IPS DF 19.7 (cell line): ENCODE data around the gene P2RX5.

Experiments used
- DNase-seq: peaks from one replicate; pipeline ENCODE4 v3.0.0-alpha.2; 2013; ENCODE audit warnings: low read depth, low spot score

Gene P2RX5

GRCh38 chr17:3681565-3681964 is 14.4 kb downstream of the P2RX5 start:
- no peak for DNase-seq

- DNase-seq: no peak
Observed at GRCh38 chr17:3681057-3681456, 14.9 kb downstream of the P2RX5 start.

DNA sequence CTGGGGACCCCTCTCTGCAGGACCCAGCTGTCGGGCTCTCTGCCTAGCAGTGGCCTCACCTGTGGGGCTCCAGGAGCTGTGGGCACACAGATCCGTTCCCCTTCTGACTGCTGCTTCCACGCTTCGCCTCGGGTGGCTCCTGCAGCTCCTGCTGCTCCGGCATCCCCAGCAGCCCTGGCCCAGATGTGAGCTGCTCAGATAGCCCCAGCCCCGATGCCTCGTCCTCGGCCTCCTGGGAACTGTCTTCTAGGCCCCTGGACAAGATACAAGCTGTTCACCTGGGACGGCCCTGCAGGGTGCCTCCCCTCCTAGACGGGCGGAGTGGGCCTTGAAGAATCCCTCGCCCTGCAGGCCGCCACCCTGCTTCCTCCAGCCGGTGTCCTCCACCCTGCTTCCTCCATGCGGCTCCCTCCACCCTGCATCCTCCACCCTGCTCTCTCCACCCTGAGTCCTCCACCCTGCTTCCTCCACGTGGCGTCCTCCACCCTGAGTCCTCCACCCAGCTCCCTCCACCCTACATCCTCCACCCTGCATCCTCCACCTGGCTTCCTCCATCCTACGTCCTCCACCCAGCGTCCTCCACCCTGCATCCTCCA is 16.3 kb downstream of the P2RX5 start:
- no peak for DNase-seq

DNA sequence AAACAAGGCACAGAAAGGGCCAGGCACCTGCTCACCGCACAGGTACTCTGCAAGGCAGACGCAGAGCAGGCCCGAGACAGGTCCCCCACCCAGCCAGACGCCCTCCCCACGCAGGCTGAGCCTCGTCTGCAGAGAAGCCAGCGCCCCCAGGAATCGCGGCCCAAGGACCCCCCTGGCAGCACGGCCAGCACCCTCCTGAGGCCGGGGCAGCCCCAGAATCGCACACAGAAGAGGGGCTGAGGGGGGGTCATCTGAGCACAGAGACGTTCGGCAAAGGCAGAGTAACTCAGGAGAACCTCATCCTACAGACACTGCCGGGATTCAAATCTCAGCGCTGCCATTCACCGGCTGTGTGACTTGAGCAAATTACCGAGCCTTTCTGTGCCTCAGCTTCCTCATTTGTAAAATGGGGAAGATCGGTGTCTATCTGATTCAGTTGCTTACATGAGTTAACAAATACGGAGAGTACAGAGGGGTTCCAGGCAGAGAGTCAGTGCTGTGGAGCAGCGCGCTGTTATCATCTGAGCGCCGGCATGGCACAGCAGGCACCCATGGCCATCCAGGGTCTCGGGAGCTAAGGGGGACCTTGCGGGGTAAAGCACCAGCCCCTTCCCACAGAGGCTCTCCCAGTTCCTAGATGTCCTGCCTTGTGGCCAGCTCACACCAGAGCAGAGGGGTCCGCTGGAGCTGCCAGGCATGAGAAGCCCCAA is 17.0 kb downstream of the P2RX5 start:
- DNase-seq: no peak

GRCh38 chr17:3678095-3678820 is 17.7 kb downstream of the P2RX5 start:
- no peak for DNase-seq

GRCh38 chr17:3675886-3676285 is 20.1 kb downstream of the P2RX5 start:
- DNase-seq: no peak

GRCh38 chr17:3672571-3672970 is 23.4 kb downstream of the P2RX5 start:
- DNase-seq: no peak

DNA sequence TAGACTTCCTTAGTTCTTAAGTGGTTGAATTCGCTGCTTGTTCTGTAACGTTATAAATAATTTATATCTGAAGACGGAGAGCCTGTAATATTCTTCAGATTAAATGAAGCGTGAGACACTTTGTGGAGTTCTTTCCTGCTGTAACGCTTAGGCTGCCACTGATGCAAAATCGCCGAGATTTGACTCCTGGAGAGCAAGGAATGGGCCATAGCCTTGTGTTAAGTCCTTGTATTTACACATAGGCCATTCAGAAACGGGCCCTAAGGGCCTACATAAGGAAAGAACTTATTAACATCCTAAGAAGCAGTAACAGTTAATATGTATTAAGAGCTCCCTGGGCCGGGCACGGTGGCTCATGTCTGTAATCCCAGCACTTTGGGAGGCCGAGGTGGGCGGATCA is 26.4 kb downstream of the P2RX5 start:
- DNase-seq: no peak

DNA sequence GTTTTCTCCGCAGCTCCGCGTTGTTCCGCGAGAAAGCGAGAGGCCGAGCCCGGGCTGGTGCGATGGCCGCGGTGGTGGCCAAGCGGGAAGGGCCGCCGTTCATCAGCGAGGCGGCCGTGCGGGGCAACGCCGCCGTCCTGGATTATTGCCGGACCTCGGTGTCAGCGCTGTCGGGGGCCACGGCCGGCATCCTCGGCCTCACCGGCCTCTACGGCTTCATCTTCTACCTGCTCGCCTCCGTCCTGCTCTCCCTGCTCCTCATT is 26.9 kb downstream of the P2RX5 start:
- DNase-seq: no peak

GRCh38 chr17:3668279-3669084 is 27.5 kb downstream of the P2RX5 start, which contains the start of the genes EMC6 and TAX1BP3:
Gene EMC6, plus strand, starts transcription at chr17:3668812. Its CDS starts 335 bp downstream, at chr17:3669147.
Gene TAX1BP3, minus strand, starts transcription at chr17:3668578. Its CDS starts 52 bp downstream, at chr17:3668526.
- peak; percentile 76 for DNase-seq

DNA sequence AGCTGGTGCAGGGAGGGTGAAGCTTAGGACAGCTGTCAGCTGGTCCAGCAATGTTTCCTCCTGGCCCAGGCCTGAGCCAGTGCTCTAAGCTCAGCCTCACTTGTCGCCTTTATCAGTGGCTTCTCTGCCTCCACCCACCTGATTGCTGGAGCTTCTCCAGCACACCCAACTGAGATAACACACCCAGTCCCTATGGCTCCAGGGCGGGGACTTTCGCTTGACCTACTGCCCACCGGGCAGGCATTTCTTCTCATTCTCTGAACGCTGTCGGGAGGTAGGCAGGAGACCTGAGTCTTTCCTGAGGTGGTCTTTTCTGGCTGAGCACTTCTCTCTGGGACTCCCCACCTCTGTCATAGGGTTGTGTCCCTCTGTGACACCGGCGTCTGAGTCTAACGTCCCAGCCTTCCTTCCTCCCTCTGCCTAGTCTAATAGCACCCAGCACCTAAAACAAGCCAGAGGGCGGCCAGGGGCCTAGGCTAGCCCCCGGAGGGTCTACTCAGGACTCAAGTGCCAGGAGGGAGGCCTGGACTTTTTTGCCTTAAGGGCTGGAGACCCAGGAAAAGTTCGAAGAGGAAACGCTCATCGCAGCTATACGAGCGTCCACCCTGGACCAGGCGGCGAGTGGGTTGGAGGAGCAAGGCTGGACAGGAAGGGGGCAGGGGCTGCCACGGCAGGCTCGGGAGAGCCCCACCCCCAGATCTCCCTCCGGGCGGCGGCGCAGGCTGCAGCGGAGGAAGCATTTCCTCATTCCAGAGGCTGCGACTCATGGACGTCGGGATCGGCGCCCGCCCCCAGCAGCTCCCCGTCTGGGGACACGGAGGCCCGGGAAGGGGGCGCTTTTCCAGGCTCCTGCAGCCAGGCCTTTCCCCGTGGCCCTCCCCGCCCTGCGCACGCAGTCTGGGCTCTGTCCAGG is 28.3 kb downstream of the P2RX5 start:
- no peak for DNase-seq

DNA sequence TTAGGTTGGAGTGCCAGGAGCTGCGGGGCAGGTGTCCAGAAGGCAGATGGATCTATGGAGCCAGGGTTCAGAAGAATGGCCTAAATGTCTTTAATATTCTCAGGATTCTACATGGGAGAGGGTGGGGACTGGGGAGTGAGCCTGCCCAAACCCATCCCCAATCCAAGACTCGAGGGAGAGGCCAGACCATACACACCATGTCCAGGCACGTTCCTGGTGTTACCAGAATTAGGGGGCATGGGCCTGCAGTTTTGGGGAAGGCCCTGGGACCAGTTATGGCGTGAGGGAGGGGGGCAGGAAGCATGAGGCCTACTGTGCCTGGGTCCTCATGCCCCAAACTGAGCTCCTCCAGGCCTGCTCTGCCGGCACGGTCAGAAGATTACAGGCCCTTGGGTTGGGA is 29.4 kb downstream of the P2RX5 start:
- no peak for DNase-seq

DNA sequence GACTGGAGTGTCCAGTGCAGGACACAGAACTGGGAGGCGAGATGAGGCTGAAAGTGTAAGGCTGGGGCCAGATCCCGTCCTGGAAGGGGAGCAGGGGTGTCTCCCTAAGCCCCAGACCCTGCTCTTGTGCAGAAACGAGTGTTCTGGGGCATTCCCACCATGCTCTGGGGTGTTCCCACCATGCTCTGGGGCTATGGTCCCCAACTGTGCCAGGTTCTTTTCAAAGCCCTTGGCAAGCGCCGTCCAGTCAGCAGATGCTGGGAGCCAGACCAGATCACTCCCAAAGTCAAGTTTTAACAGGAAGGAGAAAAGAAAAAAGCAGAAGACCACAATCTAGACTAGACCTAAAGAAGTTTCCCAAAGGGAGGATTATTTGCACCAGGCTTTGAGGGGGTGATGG is 30.1 kb downstream of the P2RX5 start:
- no peak for DNase-seq

GRCh38 chr17:3663102-3664011 is 32.6 kb downstream of the P2RX5 start:
- DNase-seq: no peak

DNA sequence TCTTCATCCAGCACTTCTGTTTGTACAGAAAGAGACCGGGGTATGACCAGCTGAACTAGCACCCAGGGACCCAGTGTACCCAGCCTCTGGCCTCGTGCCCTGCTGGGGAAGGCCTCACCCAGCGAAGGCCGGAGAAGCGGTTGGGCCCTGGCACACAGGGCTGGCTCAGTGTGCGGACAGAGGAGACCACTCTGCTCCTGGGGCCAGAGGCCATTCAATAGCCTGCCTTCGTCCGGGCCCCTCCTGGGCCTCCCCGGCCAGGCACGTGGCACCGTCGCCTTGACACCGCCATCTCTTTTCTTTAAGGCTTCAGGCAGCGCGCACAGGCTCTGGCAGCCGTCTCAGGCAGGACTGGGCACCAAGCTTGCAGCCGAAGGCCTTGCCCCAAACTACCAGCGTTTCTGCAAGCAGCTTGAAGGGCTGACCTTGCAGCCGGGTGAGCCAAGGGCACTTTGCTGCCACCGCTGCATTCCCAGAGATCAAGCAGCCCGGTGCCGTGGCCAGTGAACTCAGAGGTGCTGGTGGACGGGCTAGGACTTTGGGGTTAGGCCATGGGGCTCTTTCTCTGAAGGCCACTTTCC is 35.6 kb downstream of the P2RX5 start:
- DNase-seq: no peak

DNA sequence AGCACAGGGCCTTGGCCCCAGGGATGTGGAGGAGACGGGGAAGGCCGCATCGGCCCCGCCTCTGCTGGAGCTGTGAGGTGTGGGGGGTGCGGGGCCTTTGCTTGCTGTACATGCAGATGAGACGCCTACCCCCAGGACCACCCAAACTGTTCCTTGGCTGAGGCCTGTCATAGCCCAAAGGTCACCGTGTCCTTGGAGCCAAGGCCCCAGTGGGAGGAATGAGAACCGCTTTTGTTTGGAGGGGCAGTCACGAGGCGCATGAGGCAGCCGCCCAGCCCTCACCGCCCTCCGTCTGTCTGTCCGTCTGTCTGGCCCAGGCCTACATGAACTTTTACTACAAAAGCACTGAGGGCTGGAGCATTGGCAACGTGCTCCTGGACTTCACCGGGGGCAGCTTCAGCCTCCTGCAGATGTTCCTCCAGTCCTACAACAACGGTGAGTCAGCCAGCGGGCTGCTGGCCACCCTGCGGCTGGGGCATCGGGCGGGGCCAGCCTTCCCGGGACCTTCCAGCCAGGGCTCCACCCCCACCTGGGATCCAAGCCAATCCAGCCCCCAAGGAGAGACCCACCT is 36.3 kb downstream of the P2RX5 start:
- DNase-seq: no peak

GRCh38 chr17:3658784-3659449 is 37.0 kb downstream of the P2RX5 start:
- DNase-seq: no peak

GRCh38 chr17:3657874-3658783 is 37.8 kb downstream of the P2RX5 start:
- DNase-seq: no peak
